ENCODE data around the gene ADARB1. TPM values are rescaled to one million over a fixed set of nuclear protein-coding genes. Genes with fewer than 3 reads are reported as not detected.

The ADARB1 gene
- total RNA-seq, 1 experiment from 2014 or later: 2.9 TPM

GRCh38 chr21:45109831-45110492, 35.6 kb downstream of the ADARB1 start:
- H3K36me3 ChIP-seq: no peaks in the 10 kb centered on the region
- no peaks in the 10 kb centered on the region for H3K9me3 ChIP-seq
- no peak overlapping the region for H3K4me3 ChIP-seq
- DNase-seq: no peak
- H3K27me3 ChIP-seq: no peaks in the 10 kb centered on the region

GRCh38 chr21:45110873-45111624, 36.7 kb downstream of the ADARB1 start:
- Histone ChIP-seq H3K36me3 (no peaks in the 10 kb centered on the region), H3K27me3 (no peaks in the 10 kb centered on the region), H3K4me3 (no peak overlapping the region), H3K9me3 (no peaks in the 10 kb centered on the region)
- no peak for DNase-seq

GRCh38 chr21:45111703-45112102, 37.3 kb downstream of the ADARB1 start:
- Histone ChIP-seq H3K27me3 (no peaks in the 10 kb centered on the region), H3K4me3 (no peak overlapping the region), H3K36me3 (no peaks in the 10 kb centered on the region), H3K9me3 (no peaks in the 10 kb centered on the region)
- no peak for DNase-seq

- Histone ChIP-seq H3K36me3 (no peaks in the 10 kb centered on the region), H3K9me3 (no peaks in the 10 kb centered on the region), H3K27me3 (no peaks in the 10 kb centered on the region), H3K4me3 (no peak overlapping the region)
- no peak for DNase-seq
Observed at GRCh38 chr21:45112371-45112770, 38.0 kb downstream of the ADARB1 start.

- H3K36me3 ChIP-seq: no peaks in the 10 kb centered on the region
- no peaks in the 10 kb centered on the region for H3K27me3 ChIP-seq
- DNase-seq: no peak
Observed at GRCh38 chr21:45113543-45113942, 39.2 kb downstream of the ADARB1 start.

GRCh38 chr21:45114072-45114471, 39.7 kb downstream of the ADARB1 start:
- Histone ChIP-seq H3K9me3 (no peaks in the 10 kb centered on the region), H3K4me3 (no peak overlapping the region), H3K27me3 (no peaks in the 10 kb centered on the region), H3K36me3 (no peaks in the 10 kb centered on the region)
- no peak for DNase-seq

More at GRCh38 chr21:45113543-45113942, 39.2 kb downstream of the ADARB1 start:
- H3K9me3 ChIP-seq: no peaks in the 10 kb centered on the region
- no peak overlapping the region for H3K4me3 ChIP-seq

- Histone ChIP-seq H3K27me3 (no peaks in the 10 kb centered on the region), H3K9me3 (no peaks in the 10 kb centered on the region)
- no peak for DNase-seq
Observed at GRCh38 chr21:45114475-45114874, 40.1 kb downstream of the ADARB1 start.

GRCh38 chr21:45115141-45115540, 40.8 kb downstream of the ADARB1 start:
- no peaks in the 10 kb centered on the region for H3K9me3 ChIP-seq
- no peaks in the 10 kb centered on the region for H3K36me3 ChIP-seq
- no peak overlapping the region for H3K4me3 ChIP-seq
- no peaks in the 10 kb centered on the region for H3K27me3 ChIP-seq
- DNase-seq: no peak

More at GRCh38 chr21:45114475-45114874, 40.1 kb downstream of the ADARB1 start:
- Histone ChIP-seq H3K36me3 (no peaks in the 10 kb centered on the region), H3K4me3 (no peak overlapping the region)

GRCh38 chr21:45116066-45116465, 41.7 kb downstream of the ADARB1 start:
- Histone ChIP-seq H3K9me3 (no peaks in the 10 kb centered on the region), H3K4me3 (no peak overlapping the region)
- DNase-seq: no peak

GRCh38 chr21:45117314-45117713, 42.9 kb downstream of the ADARB1 start:
- no peak for DNase-seq
- no peaks in the 10 kb centered on the region for H3K36me3 ChIP-seq
- H3K27me3 ChIP-seq: no peaks in the 10 kb centered on the region
- H3K4me3 ChIP-seq: no peak overlapping the region
- no peaks in the 10 kb centered on the region for H3K9me3 ChIP-seq

More at GRCh38 chr21:45116066-45116465, 41.7 kb downstream of the ADARB1 start:
- H3K36me3 ChIP-seq: no peaks in the 10 kb centered on the region
- H3K27me3 ChIP-seq: no peaks in the 10 kb centered on the region

- Histone ChIP-seq H3K36me3 (no peaks in the 10 kb centered on the region), H3K4me3 (no peak overlapping the region), H3K9me3 (no peaks in the 10 kb centered on the region), H3K27me3 (no peaks in the 10 kb centered on the region)
- DNase-seq: no peak
Observed at GRCh38 chr21:45118099-45118498, 43.7 kb downstream of the ADARB1 start.

- Histone ChIP-seq H3K36me3 (no peaks in the 10 kb centered on the region), H3K9me3 (no peaks in the 10 kb centered on the region), H3K4me3 (no peak overlapping the region), H3K27me3 (no peaks in the 10 kb centered on the region)
- no peak for DNase-seq
Observed at GRCh38 chr21:45119812-45120211, 45.4 kb downstream of the ADARB1 start.

- Histone ChIP-seq H3K36me3 (no peaks in the 10 kb centered on the region), H3K4me3 (no peak overlapping the region), H3K9me3 (no peaks in the 10 kb centered on the region), H3K27me3 (no peaks in the 10 kb centered on the region)
- no peak for DNase-seq
Observed at GRCh38 chr21:45120975-45121374, 46.6 kb downstream of the ADARB1 start.

- no peaks in the 10 kb centered on the region for H3K27me3 ChIP-seq
- DNase-seq: no peak
- no peaks in the 10 kb centered on the region for H3K9me3 ChIP-seq
- H3K4me3 ChIP-seq: no peak overlapping the region
- no peaks in the 10 kb centered on the region for H3K36me3 ChIP-seq
Observed at GRCh38 chr21:45122030-45122429, 47.6 kb downstream of the ADARB1 start.

GRCh38 chr21:45122432-45123132, 48.2 kb downstream of the ADARB1 start:
- Histone ChIP-seq H3K27me3 (no peaks in the 10 kb centered on the region), H3K36me3 (no peaks in the 10 kb centered on the region), H3K4me3 (no peak overlapping the region), H3K9me3 (no peaks in the 10 kb centered on the region)
- DNase-seq: no peak

GRCh38 chr21:45123440-45123839, 49.1 kb downstream of the ADARB1 start:
- no peaks in the 10 kb centered on the region for H3K9me3 ChIP-seq
- no peak overlapping the region for H3K4me3 ChIP-seq
- no peaks in the 10 kb centered on the region for H3K36me3 ChIP-seq
- no peak for DNase-seq
- H3K27me3 ChIP-seq: no peaks in the 10 kb centered on the region

GRCh38 chr21:45124596-45124995, 50.2 kb downstream of the ADARB1 start:
- Histone ChIP-seq H3K27me3 (no peaks in the 10 kb centered on the region), H3K9me3 (no peaks in the 10 kb centered on the region), H3K4me3 (no peak overlapping the region), H3K36me3 (no peaks in the 10 kb centered on the region)
- no peak for DNase-seq
